Neural crest cell (in vitro differentiated cells): Measurements from ENCODE around the gene CPNE5. TPM values are rescaled to one million over a fixed set of nuclear protein-coding genes. Genes with fewer than 3 reads are reported as not detected.
A peak's percentile ranks its signal among the peaks of the same experiment; 100 is the strongest.

ENCODE experiments used
- DNase-seq: peaks from one replicate; pipeline ENCODE4 v3.0.0; 2021; ENCODE audit warnings: low read depth, mixed read lengths, low spot score
- H3K27ac Mint-ChIP-seq: one replicate; pipeline ENCODE4 v1.8.0; 2021; ENCODE audit warnings: mild to moderate bottlenecking, mixed read lengths; ENCODE audit not compliant: unreplicated experiment
- H3K27me3 Mint-ChIP-seq: 2 replicates; pipeline ENCODE4 v1.8.0; 2021; ENCODE audit warnings: low read depth, mild to moderate bottlenecking, mixed read lengths
- H3K36me3 Mint-ChIP-seq: 2 replicates; pipeline ENCODE4 v1.8.0; 2021; ENCODE audit warnings: low read depth, mild to moderate bottlenecking, mixed read lengths
- H3K4me1 Mint-ChIP-seq: 2 replicates; pipeline ENCODE4 v1.8.0; 2021; ENCODE audit warnings: mixed read lengths
- H3K4me3 Mint-ChIP-seq: one replicate; pipeline ENCODE4 v1.8.0; 2021; ENCODE audit warnings: mild to moderate bottlenecking, mixed read lengths
- H3K9me3 Mint-ChIP-seq: 2 replicates; pipeline ENCODE4 v1.8.0; 2021; ENCODE audit warnings: mixed read lengths
- CTCF ChIP-seq: fragments of 200-600 bp; sonication (generic); conservative IDR thresholded peaks from 2 replicates; pipeline ENCODE4 v1.5.0; 2021; ENCODE audit warnings: antibody characterized with exemption, mild to moderate bottlenecking
- total RNA-seq: library from RNA; stranded (reverse); gene quantifications from 2 replicates; pipeline ENCODE4 v1.2.1, GENCODE V29; 2021

CPNE5 gene
- total RNA-seq, 1 donor from 2014 or later, result 0.54 TPM

DNA sequence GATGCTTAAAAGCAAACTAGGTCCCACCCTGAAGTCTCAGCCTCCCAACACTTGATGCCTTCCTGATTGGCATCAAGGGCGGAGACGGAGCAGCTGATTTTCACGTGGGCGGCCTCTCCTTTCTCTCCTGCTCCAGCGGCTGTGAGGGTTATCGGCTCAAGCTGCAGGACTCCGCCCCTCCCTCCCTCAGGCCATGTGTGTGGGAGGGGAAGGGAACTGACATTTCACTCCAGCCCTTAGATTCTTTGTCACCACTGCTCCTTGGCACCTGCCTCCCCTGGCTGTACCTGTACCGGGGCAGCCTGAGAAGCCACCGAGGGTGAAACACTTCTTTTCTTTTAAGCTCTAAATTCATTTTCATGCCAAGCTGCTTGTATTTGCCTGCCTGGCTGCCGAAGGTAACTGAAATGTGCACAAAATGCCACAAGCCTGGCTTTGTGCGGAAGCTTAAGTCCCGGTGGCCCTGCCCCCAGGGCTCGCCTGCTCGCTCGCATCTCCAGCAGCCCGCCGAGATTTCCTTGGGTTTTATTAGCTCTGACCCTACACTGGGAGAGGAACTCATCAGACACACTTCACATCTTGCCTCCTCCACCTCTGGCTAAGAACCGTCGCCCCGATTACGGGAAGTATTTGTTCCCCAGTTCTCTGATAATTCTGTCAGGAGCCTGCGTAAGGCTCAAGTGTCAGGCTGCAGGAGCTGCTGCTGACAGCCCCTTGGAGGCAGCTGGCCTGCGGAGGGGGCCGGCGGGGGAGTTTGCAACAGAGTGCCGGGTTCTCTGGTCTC lies 9.6 kb upstream of the CPNE5 start:
- Mint-ChIP-seq H3K27ac (no peak overlapping the region), H3K9me3 (no peaks in the 10 kb centered on the region), H3K27me3 (no peaks in the 10 kb centered on the region), H3K4me1 (peaks cover 40% of the 10 kb centered on the region), H3K4me3 (peak overlapping the region; percentile 56), H3K36me3 (peaks cover 4% of the 10 kb centered on the region)
- DNase-seq, result peak; percentile 52
- no peak for TF ChIP-seq CTCF

DNA sequence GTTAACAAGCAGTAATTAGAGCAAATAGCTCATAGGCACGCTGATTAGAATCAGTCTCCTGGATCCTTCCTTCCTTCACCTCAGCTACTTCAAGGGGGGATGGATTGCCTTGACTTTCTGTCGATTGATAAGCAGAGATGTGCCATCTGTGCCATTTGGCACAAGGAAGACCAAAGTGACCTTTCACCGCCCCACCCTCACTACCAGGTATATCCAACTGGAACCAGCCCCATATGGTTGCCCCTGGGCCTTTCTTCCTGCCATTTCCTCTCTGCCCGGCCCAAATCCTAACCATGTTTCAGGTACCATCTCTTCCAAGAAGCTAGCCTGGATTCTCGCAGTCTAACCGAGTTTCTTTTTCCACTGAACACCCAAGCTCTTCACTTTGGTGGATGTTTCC lies 8.7 kb upstream of the CPNE5 start:
- H3K36me3 Mint-ChIP-seq, result peaks cover 4% of the 10 kb centered on the region
- DNase-seq, result no peak
- H3K9me3 Mint-ChIP-seq, result no peaks in the 10 kb centered on the region
- H3K27me3 Mint-ChIP-seq, result peaks cover 3% of the 10 kb centered on the region
- peaks cover 41% of the 10 kb centered on the region for H3K4me1 Mint-ChIP-seq
- TF ChIP-seq CTCF, result no peak
- H3K27ac Mint-ChIP-seq, result no peak overlapping the region
- H3K4me3 Mint-ChIP-seq, result peak overlapping the region; percentile 36

DNA sequence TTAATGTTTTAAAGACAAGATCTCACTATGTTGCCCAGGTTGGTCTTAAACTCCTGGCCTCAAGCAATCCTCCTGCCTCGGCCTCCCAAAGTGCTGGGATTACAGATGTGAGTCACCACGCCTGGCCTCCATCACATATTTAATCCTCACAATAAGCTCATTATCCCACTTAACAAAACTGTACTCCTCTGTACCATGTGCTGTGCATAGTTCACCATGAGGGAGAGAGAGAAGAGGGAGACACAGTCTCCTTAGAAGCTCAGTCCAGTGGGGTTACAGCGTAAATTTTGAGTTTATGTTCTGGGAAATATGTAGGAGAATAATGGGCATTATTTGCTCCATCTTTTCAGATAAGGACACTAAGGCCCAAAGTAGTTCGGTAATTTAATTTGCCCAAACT lies 7.9 kb upstream of the CPNE5 start:
- H3K36me3 Mint-ChIP-seq, result peaks cover 4% of the 10 kb centered on the region
- H3K27ac Mint-ChIP-seq, result no peak overlapping the region
- peaks cover 44% of the 10 kb centered on the region for H3K4me1 Mint-ChIP-seq
- no peaks in the 10 kb centered on the region for H3K9me3 Mint-ChIP-seq
- H3K27me3 Mint-ChIP-seq, result peaks cover 5% of the 10 kb centered on the region
- TF ChIP-seq CTCF, result no peak
- no peak for DNase-seq
- H3K4me3 Mint-ChIP-seq, result peak overlapping the region; percentile 6

- Mint-ChIP-seq H3K27ac (no peak overlapping the region), H3K4me1 (peaks cover 42% of the 10 kb centered on the region)
Observed at GRCh38 chr6:36845233-36845632, 6.0 kb upstream of the CPNE5 start.

More at GRCh38 chr6:36845233-36845632, 6.0 kb upstream of the CPNE5 start:
- Mint-ChIP-seq H3K9me3 (no peaks in the 10 kb centered on the region), H3K4me3 (peak overlapping the region; percentile 13), H3K27me3 (peaks cover 15% of the 10 kb centered on the region), H3K36me3 (no peaks in the 10 kb centered on the region)
- no peak for TF ChIP-seq CTCF
- DNase-seq, result no peak
